ENCODE measurements around the gene PMAIP1. TPM values are rescaled to one million over a fixed set of nuclear protein-coding genes. Genes with fewer than 3 reads are reported as not detected.
A peak's percentile ranks its signal among the peaks of the same experiment; 100 is the strongest.
"Not testable (repeated sequence)": the region's sequence is repeated elsewhere in the genome, so short reads cannot be mapped to it uniquely, and the experiment has no call there.

PMAIP1 gene
- total RNA-seq, result 1 to 10 TPM; 1.1 to 7.5 (median 5.3) TPM

- H3K9me3 ChIP-seq, result no peaks in the 10 kb centered on the region
- DNase-seq (ENCODE audit: low spot score in 2 of 2), result peak; percentile 84 to 86
- intact Hi-C loops (cut with DNase I; ENCODE audit: low total_unique reads), result no loop called here
- H3K4me1 ChIP-seq, result no peaks in the 10 kb centered on the region
- no peaks in the 10 kb centered on the region for H3K36me3 ChIP-seq
- no peaks in the 10 kb centered on the region for H3K27me3 ChIP-seq
- TF ChIP-seq CTCF (IDR thresholded peaks at IDR 0.05), result no peak
- TF ChIP-seq POLR2A (IDR thresholded peaks at IDR 0.05), result peak; percentile 56
- TF ChIP-seq POLR2AphosphoS5 (IDR thresholded peaks at IDR 0.05), result peak in 2 of 3 donors; percentile 49 to 70
- peak within 1 kb of the TSS; percentile 83 to 91 for H3K27ac ChIP-seq
- H3K4me3 ChIP-seq, result peak within 1 kb of the TSS; percentile 46 to 70 (median 68)
Observed at GRCh38 chr18:59899298-59900221, at the start of gene PMAIP1. Gene PMAIP1, plus strand, starts transcription at chr18:59899996. Its CDS starts 182 bp downstream, at chr18:59900178.

- no peak for DNase-seq (ENCODE audit: low spot score in 2 of 2)
Observed at GRCh38 chr18:59851784-59852399, 47.9 kb upstream of the PMAIP1 start.

GRCh38 chr18:59852548-59852947 is 47.2 kb upstream of the PMAIP1 start:
- intact Hi-C loops (cut with DNase I; ENCODE audit: low total_unique reads), result no loop called here
- peaks cover 0 to under 1% of the 10 kb centered on the region in 2 donors for H3K27me3 ChIP-seq
- H3K36me3 ChIP-seq, result no peaks in the 10 kb centered on the region
- H3K4me3 ChIP-seq, result no peak overlapping the region
- TF ChIP-seq POLR2A (IDR thresholded peaks at IDR 0.05) (no peak), POLR2AphosphoS5 (IDR thresholded peaks at IDR 0.05) (no peak), CTCF (IDR thresholded peaks at IDR 0.05) (no peak)
- H3K9me3 ChIP-seq, result no peaks in the 10 kb centered on the region
- H3K27ac ChIP-seq, result no peak overlapping the region
- no peak for DNase-seq (ENCODE audit: low spot score in 2 of 2)
- no peaks in the 10 kb centered on the region for H3K4me1 ChIP-seq

More at GRCh38 chr18:59851784-59852399, 47.9 kb upstream of the PMAIP1 start:
- intact Hi-C loops (cut with DNase I; ENCODE audit: low total_unique reads), result no loop called here
- no peak overlapping the region for H3K4me3 ChIP-seq
- TF ChIP-seq POLR2AphosphoS5 (IDR thresholded peaks at IDR 0.05) (no peak), POLR2A (IDR thresholded peaks at IDR 0.05) (no peak), CTCF (IDR thresholded peaks at IDR 0.05) (no peak)
- no peak overlapping the region for H3K27ac ChIP-seq
- no peaks in the 10 kb centered on the region for H3K36me3 ChIP-seq
- no peaks in the 10 kb centered on the region for H3K4me1 ChIP-seq
- no peaks in the 10 kb centered on the region for H3K27me3 ChIP-seq
- H3K9me3 ChIP-seq, result no peaks in the 10 kb centered on the region

- no peaks in the 10 kb centered on the region for H3K4me1 ChIP-seq
- no peaks in the 10 kb centered on the region for H3K9me3 ChIP-seq
- intact Hi-C loops (cut with DNase I; ENCODE audit: low total_unique reads), result no loop called here
Observed at GRCh38 chr18:59853380-59853779, 46.4 kb upstream of the PMAIP1 start.

GRCh38 chr18:59853988-59854387 is 45.8 kb upstream of the PMAIP1 start:
- H3K27me3 ChIP-seq; H3K4me3 ChIP-seq; H3K36me3 ChIP-seq; H3K4me1 ChIP-seq; DNase-seq (ENCODE audit: low spot score in 2 of 2); intact Hi-C loops (cut with DNase I; ENCODE audit: low total_unique reads); H3K9me3 ChIP-seq; H3K27ac ChIP-seq: not testable (repeated sequence)

More at GRCh38 chr18:59853380-59853779, 46.4 kb upstream of the PMAIP1 start:
- H3K27me3 ChIP-seq, result peaks cover 0 to 4% of the 10 kb centered on the region in 2 donors
- no peaks in the 10 kb centered on the region for H3K36me3 ChIP-seq
- TF ChIP-seq CTCF (IDR thresholded peaks at IDR 0.05) (no peak), POLR2A (IDR thresholded peaks at IDR 0.05) (no peak), POLR2AphosphoS5 (IDR thresholded peaks at IDR 0.05) (no peak)
- H3K4me3 ChIP-seq, result no peak overlapping the region
- no peak overlapping the region for H3K27ac ChIP-seq
- no peak for DNase-seq (ENCODE audit: low spot score in 2 of 2)
